K562 (cell line): Measurements from ENCODE around the gene SETD1B. TPM values are rescaled to one million over a fixed set of nuclear protein-coding genes. Genes with fewer than 3 reads are reported as not detected.
"Not testable (repeated sequence)": the region's sequence is repeated elsewhere in the genome, so short reads cannot be mapped to it uniquely, and the experiment has no call there.

ENCODE experiments used
- ATAC-seq: fragments of 200-7000 bp; cut with Tn5 transposase; 3 replicates; pipeline ENCODE4 v1.9.1; 2020; ENCODE audit warnings: moderate library complexity
- BruUV-seq: library from RNA; stranded (reverse); fragments of 400-500 nt; replicated peaks from 2 replicates; lab custom pipeline; 2021; lab: Mats Ljungman, UMichigan
- CTCF ChIA-PET: fragments of 300-600 bp; formaldehyde crosslinking; extraction: SDS; loops from one replicate; lab custom pipeline; 2021; ENCODE audit warnings: low intra/inter-chr PET ratio; lab: Yijun Ruan, JAX
- POLR2A ChIA-PET: fragments of 300-600, 350-650 bp; sonication (Branson Sonifier 250); formaldehyde crosslinking; extraction: SDS; loops from one replicate; lab custom pipeline; 2021; ENCODE audit warnings: antibody characterized with exemption, inconsistent platforms; lab: Yijun Ruan, JAX
- DNase-seq, 4 experiments: peaks; one replicate each; pipeline versions ENCODE4 v3.0.0 to v3.0.0-alpha.2; 2011 to 2018; ENCODE audit warnings: low spot score in 3 of 4, mixed read lengths in 3 of 4; ENCODE audit errors: extremely low read depth in 1 of 4
- FAIRE-seq: peaks from 2 replicates; lab custom pipeline; 2011; peaks lifted over from hg19 to GRCh38; lab: Jason Lieb, UNC
- H2AFZ ChIP-seq: 2 replicates; pipeline ENCODE4 v1.6.0; 2011; ENCODE audit warnings: low read depth, low read length, control low read depth, inconsistent platforms
- H3K27ac ChIP-seq: fragments of 200-600 bp; 3 replicates; pipeline ENCODE4 v1.8.0; 2011; ENCODE audit warnings: low read depth, mild to moderate bottlenecking, control low read depth, inconsistent platforms, low read length, moderate library complexity, mixed read lengths; ENCODE audit errors: extremely low read depth
- H3K27me3 ChIP-seq, 2 experiments: fragments of 300-600 bp in 1 of 2; 2 replicates in 1 of 2; 3 replicates in 1 of 2; pipeline versions ENCODE4 v1.6.0 to v1.8.0; 2011; ENCODE audit warnings: inconsistent platforms in 2 of 2, low read length in 2 of 2, mild to moderate bottlenecking in 1 of 2, mixed read lengths in 1 of 2, moderate library complexity in 1 of 2; ENCODE audit not compliant: control insufficient read depth in 2 of 2, insufficient read depth in 2 of 2
- H3K36me3 ChIP-seq: fragments of 300-600 bp; 3 replicates; pipeline ENCODE4 v1.8.0; 2011; ENCODE audit warnings: mild to moderate bottlenecking, low read length, inconsistent platforms; ENCODE audit not compliant: control insufficient read depth, insufficient read depth
- H3K4me1 ChIP-seq, 2 experiments: fragments of 200-600 bp in 1 of 2; replicated peaks in 1 of 2; 2 replicates in 1 of 2; 3 replicates in 1 of 2; pipeline versions ENCODE4 v1.5.1 to v1.8.0; 2011; ENCODE audit warnings: inconsistent platforms in 2 of 2, low read length in 2 of 2, mild to moderate bottlenecking in 1 of 2, mixed read lengths in 1 of 2, moderate library complexity in 1 of 2; ENCODE audit not compliant: control insufficient read depth in 2 of 2, insufficient read depth in 2 of 2
- H3K4me2 ChIP-seq: 2 replicates; pipeline ENCODE4 v1.6.1; 2011; ENCODE audit warnings: low read length, control low read depth, inconsistent platforms, mixed read lengths; ENCODE audit not compliant: insufficient read depth
- H3K4me3 ChIP-seq: fragments of 200-600 bp; sonication (generic), shearing (Covaris generic); 2 replicates; pipeline ENCODE4 v1.5.1; 2016; ENCODE audit warnings: control low read depth, inconsistent platforms
- H3K79me2 ChIP-seq: fragments of 200-600 bp; 3 replicates; pipeline ENCODE4 v1.8.0; 2011; ENCODE audit warnings: low read length, inconsistent platforms; ENCODE audit not compliant: control insufficient read depth, insufficient read depth
- H3K9ac ChIP-seq, 2 experiments: 2 replicates each; pipeline versions ENCODE4 v1.6.0 to v1.6.1; 2011; ENCODE audit warnings: low read depth in 2 of 2, low read length in 2 of 2, control low read depth in 1 of 2, inconsistent platforms in 1 of 2, mild to moderate bottlenecking in 1 of 2, mixed read lengths in 1 of 2; ENCODE audit not compliant: insufficient read depth in 1 of 2
- H3K9me1 ChIP-seq: one replicate; pipeline ENCODE4 v1.6.0; 2011; ENCODE audit warnings: inconsistent platforms, mild to moderate bottlenecking, low read length, moderate library complexity; ENCODE audit not compliant: control insufficient read depth, insufficient read depth
- H3K9me3 ChIP-seq: replicated peaks from 2 replicates; pipeline ENCODE4 v1.5.1; 2011; ENCODE audit warnings: low read depth, low read length, inconsistent platforms; ENCODE audit not compliant: control insufficient read depth, insufficient read depth
- H4K20me1 ChIP-seq: replicated peaks from 2 replicates; pipeline ENCODE4 v1.6.1; 2011; ENCODE audit warnings: low read length, inconsistent platforms, mixed read lengths; ENCODE audit not compliant: control insufficient read depth, insufficient read depth
- FOXJ2 ChIP-seq: fragments of 200-800 bp; sonication (Bioruptor generic); IDR thresholded peaks from 2 replicates; pipeline ENCODE4 v1.6.1; 2016; ENCODE audit warnings: missing genetic modification characterization, missing compliant biosample characterization
- MAX ChIP-seq: sonication (generic); formaldehyde crosslinking; IDR thresholded peaks from 2 replicates; pipeline ENCODE4 v1.9.0; 2022; ENCODE audit warnings: mild to moderate bottlenecking, missing genetic modification reagents
- MAZ ChIP-seq, 2 experiments: fragments of 450-650 bp in 1 of 2; sonication (generic) in 1 of 2; formaldehyde crosslinking; IDR thresholded peaks in 1 of 2; conservative IDR thresholded peaks in 1 of 2; 2 replicates each; pipeline versions ENCODE4 v1.4.0 to v1.5.0; 2020; ENCODE audit warnings: mild to moderate bottlenecking in 1 of 2, missing genetic modification reagents in 1 of 2
- WGBS: fragments of 100-300 bp; shearing (Covaris generic); methylation state at CpG from one replicate; pipeline ENCODE4 v1.1.6; 2016; ENCODE audit warnings: low coverage, mixed read lengths; ENCODE audit not compliant: insufficient coverage; ENCODE audit errors: missing lambda C conversion rate; 5-methylcytosine and 5-hydroxymethylcytosine counted together
- in situ Hi-C: fragments of 300-500 bp; cut with MboI; formaldehyde crosslinking; loops from 4 replicates; pipeline ENCODE4 v1.15.0; 2018; ENCODE audit warnings: inconsistent platforms, mixed read lengths
- intact Hi-C: fragments of 100-400 bp; cut with micrococcal nuclease; formaldehyde crosslinking; loops from 2 replicates; pipeline ENCODE4 v1.14.2; 2022
- polyA plus RNA-seq, 8 experiments: library from polyadenylated mRNA; depleted of rRNA in 4 of 8; stranded (reverse) in 5 of 8; unstranded in 3 of 8; fragments of >200 nt; fragmentation: Nextera tagmentation in 2 of 8; fragmentation: Illumina TruSeq in 1 of 8; extraction: Ambion mirVana in 2 of 8; extraction: Trizol in 1 of 8; gene quantifications; 2 replicates each; pipeline versions ENCODE4 v1.2.1 to v1.2.3, GENCODE V29; 2011 to 2014; ENCODE audit warnings: inconsistent platforms in 1 of 8, missing spikeins in 1 of 8
- total RNA-seq, 7 experiments: library from RNA; depleted of rRNA in 6 of 7; stranded (reverse); fragments of >200 nt in 6 of 7; fragmentation: Illumina TruSeq in 2 of 7; extraction: Trizol in 2 of 7; gene quantifications; 2 replicates each; pipeline versions ENCODE4 v1.2.1 to v1.2.3, GENCODE V29; 2011 to 2021; ENCODE audit warnings: low replicate concordance in 1 of 7

Gene SETD1B
- total and polyA plus RNA-seq, 9 of the 15 experiments (the other 6 are each of a cell fraction or from before 2014, with no cell fraction given), result 0.48 to 26.6 (median 2.3) TPM

- H3K4me2 ChIP-seq, result no peak overlapping the region
- FAIRE-seq (no peak), ATAC-seq (no peak), DNase-seq (no peak)
- peaks cover 8 to 50% of the 10 kb centered on the region in 2 experiments for H3K4me1 ChIP-seq
- H4K20me1 ChIP-seq, result 0 out of 2 replicates have a peak, but pooled peaks cover under 1% of the 10 kb centered on the region
- H3K4me3 ChIP-seq, result no peak overlapping the region
- WGBS, result 65% methylated on average over 18 of the region's 28 CpGs
- BruUV-seq, result no TSS peak
- H3K79me2 ChIP-seq, result peaks cover 7% of the 10 kb centered on the region; the same call in 2 of the 3 replicates
- in situ Hi-C loops, result loop anchor here (5.0 kb wide), 2 partner anchors 98 to 238 kb away; no protein-coding TSS in a partner anchor
- H3K9me3 ChIP-seq, result no peaks in the 10 kb centered on the region
- intact Hi-C loops, result loop anchor here (5.0 kb wide), 1 partner anchor 238 kb away; no protein-coding TSS in a partner anchor
- no peaks in the 10 kb centered on the region for H3K27me3 ChIP-seq
- H3K27ac ChIP-seq, result no peak overlapping the region
- H3K9ac ChIP-seq, result peak overlapping the region in 1 of 2 experiments; percentile 80; a peak in 2 of 4 replicates
- H3K36me3 ChIP-seq, result peaks cover under 1% of the 10 kb centered on the region; the same call in 1 of the 3 replicates
- ChIA-PET CTCF (interaction anchor here (1.2 kb wide), 1 partner anchor 93 kb away, joined by 3 read pairs; no protein-coding TSS in a partner anchor), POLR2A (interaction anchor here (0.7 to 9.4 kb wide), 3 partner anchors 12 to 237 kb away, joined by 3 to 194 read pairs (median 4); partner anchors contain the start of gene SETD1B)
- no peaks in the 10 kb centered on the region for H3K9me1 ChIP-seq
- no peak for TF ChIP-seq FOXJ2 (tag)
- TF ChIP-seq MAZ (CRISPR knock-in tag; conservative IDR thresholded peaks at IDR 0.05 in 1 of 2, IDR thresholded peaks at IDR 0.05 in 1 of 2), result 0 out of 4 replicates have a peak, but pooled peaks of 1 of the 2 experiments have one; percentile 34
- peak; percentile 16; the same call in 1 of the 2 replicates for TF ChIP-seq MAX (CRISPR knock-in tag)
- TF ChIP-seq, all 486 proteins: peak for 2
- H2AFZ ChIP-seq, result no peak overlapping the region
Measured at GRCh38 chr12:121789800-121790728, 13.7 kb upstream of the SETD1B start.

DNA sequence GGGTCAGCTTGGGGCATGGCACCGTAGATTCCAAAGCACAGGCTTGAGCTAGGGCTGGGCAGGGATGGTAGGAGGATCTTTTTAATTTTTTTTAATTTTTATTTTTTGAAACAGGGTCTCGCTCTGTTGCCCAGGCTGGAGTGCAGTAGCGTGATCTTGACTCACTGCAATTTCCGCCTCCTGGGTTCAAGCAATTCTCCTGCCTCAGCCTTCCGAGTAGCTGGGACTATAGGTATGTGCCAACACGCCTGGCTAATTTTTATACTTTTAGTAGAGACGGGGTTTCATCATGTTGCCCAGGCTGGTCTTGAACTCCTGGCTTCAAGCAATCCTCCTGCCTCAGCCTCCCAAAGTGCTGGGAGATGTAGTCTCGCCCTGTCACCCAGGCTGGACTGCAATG is 13.0 kb upstream of the SETD1B start:
- not testable (repeated sequence) for DNase-seq, H4K20me1 ChIP-seq, H3K27ac ChIP-seq, ATAC-seq, FAIRE-seq, H3K4me2 ChIP-seq, H3K36me3 ChIP-seq, BruUV-seq, H3K9me1 ChIP-seq, H3K4me3 ChIP-seq, H3K9me3 ChIP-seq, H2AFZ ChIP-seq, H3K27me3 ChIP-seq
- in situ Hi-C loops, result loop anchor here (5.0 kb wide), 2 partner anchors 98 to 238 kb away; no protein-coding TSS in a partner anchor
- 89% methylated on average over 8 of the region's 8 CpGs for WGBS
- intact Hi-C loops, result loop anchor here (5.0 kb wide), 1 partner anchor 238 kb away; no protein-coding TSS in a partner anchor
- peak overlapping the region in 1 of 2 experiments; percentile 65; a peak in 1 of 4 replicates for H3K9ac ChIP-seq
- POLR2A ChIA-PET, result interaction anchor here (2.2 to 9.4 kb wide), 2 partner anchors 9 to 17 kb away, joined by 10 to 194 read pairs; partner anchors contain the start of gene SETD1B
- peaks cover 11 to 57% of the 10 kb centered on the region in 2 experiments for H3K4me1 ChIP-seq
- H3K79me2 ChIP-seq, result peaks cover 14% of the 10 kb centered on the region; the same call in 2 of the 3 replicates
- CTCF ChIA-PET, result interaction anchor here (0.6 to 0.9 kb wide), 2 partner anchors 94 to 163 kb away, joined by 3 to 4 read pairs; no protein-coding TSS in a partner anchor
